Middle frontal gyrus (tissue), 1 donor: ENCODE results near the gene IRGQ.
A peak's percentile ranks its signal among the peaks of the same experiment; 100 is the strongest.
"Not testable (repeated sequence)": the region's sequence is repeated elsewhere in the genome, so short reads cannot be mapped to it uniquely, and the experiment has no call there.

Source experiments
- DNase-seq: peaks from one replicate; pipeline ENCODE4 v3.0.0-alpha.2; 2015; ENCODE audit warnings: low spot score; ENCODE audit errors: extremely low spot score

Gene IRGQ

GRCh38 chr19:43624933-43625332 lies 29.0 kb upstream of the IRGQ start:
- DNase-seq = no peak

- no peak for DNase-seq
Measured at GRCh38 chr19:43623889-43624670, 28.1 kb upstream of the IRGQ start.

GRCh38 chr19:43622956-43623355 lies 27.0 kb upstream of the IRGQ start:
- no peak for DNase-seq

GRCh38 chr19:43622070-43622469 lies 26.1 kb upstream of the IRGQ start:
- DNase-seq = no peak

- DNase-seq = no peak
Measured at GRCh38 chr19:43620061-43621001, 24.4 kb upstream of the IRGQ start.

GRCh38 chr19:43619262-43620060 lies 23.5 kb upstream of the IRGQ start, which contains the start of gene ZNF428:
Gene ZNF428, minus strand, starts transcription at chr19:43619629. Its CDS starts 5,325 bp downstream, at chr19:43614304.
- DNase-seq = peak; percentile 80

GRCh38 chr19:43618921-43619261 lies 23.0 kb upstream of the IRGQ start:
- DNase-seq = no peak

GRCh38 chr19:43616954-43617353 lies 21.0 kb upstream of the IRGQ start:
- no peak for DNase-seq

GRCh38 chr19:43616306-43616705 lies 20.4 kb upstream of the IRGQ start:
- DNase-seq = no peak

- no peak for DNase-seq
Measured at GRCh38 chr19:43612374-43612773, 16.4 kb upstream of the IRGQ start.

GRCh38 chr19:43611788-43612187 lies 15.9 kb upstream of the IRGQ start, which contains the start of gene SRRM5:
Gene SRRM5, plus strand, starts transcription at chr19:43612088. Its CDS starts 34 bp downstream, at chr19:43612122.
- DNase-seq = no peak

GRCh38 chr19:43610493-43610892 lies 14.6 kb upstream of the IRGQ start:
- no peak for DNase-seq

GRCh38 chr19:43609872-43610271 lies 13.9 kb upstream of the IRGQ start:
- no peak for DNase-seq

- DNase-seq = no peak
Measured at GRCh38 chr19:43607238-43608205, 11.6 kb upstream of the IRGQ start.

GRCh38 chr19:43606569-43607229 lies 10.8 kb upstream of the IRGQ start:
- peak; percentile 40 for DNase-seq

GRCh38 chr19:43605875-43606568 lies 10.1 kb upstream of the IRGQ start:
- DNase-seq = peak; percentile 22

GRCh38 chr19:43600326-43600725 lies 4.4 kb upstream of the IRGQ start:
- DNase-seq = not testable (repeated sequence)

- DNase-seq = peak; percentile 44
Measured at GRCh38 chr19:43599635-43600295, 3.8 kb upstream of the IRGQ start.
